Thoracic aorta (tissue), 2 donors: ENCODE results near the gene FKBP6. TPM values are rescaled to one million over a fixed set of nuclear protein-coding genes. Genes with fewer than 3 reads are reported as not detected.
"Not testable (repeated sequence)": the region's sequence is repeated elsewhere in the genome, so short reads cannot be mapped to it uniquely, and the experiment has no call there.

Experiments
- ATAC-seq: fragments of 150-250 bp; one replicate; pipeline ENCODE4 v1.8.0; 2017; ENCODE audit warnings: low read depth; ENCODE audit not compliant: insufficient number of reproducible peaks, low FRiP score
- DNase-seq: peaks from one replicate; pipeline ENCODE4 v3.0.0-alpha.2; 2020; ENCODE audit warnings: low spot score
- H3K27ac ChIP-seq, 2 donors: fragments of 200-600 bp; sonication (generic); 1 replicate in 1 of 2; 2 replicates in 1 of 2; pipeline ENCODE4 v1.5.1; 2016; ENCODE audit warnings: mild to moderate bottlenecking in 2 of 2, moderate library complexity in 2 of 2
- H3K27me3 ChIP-seq: fragments of 200-600 bp; sonication (generic); replicated peaks from 2 replicates; pipeline ENCODE4 v1.6.0; 2016; ENCODE audit warnings: mild to moderate bottlenecking; ENCODE audit not compliant: insufficient read depth
- H3K36me3 ChIP-seq: fragments of 200-600 bp; sonication (generic); one replicate; pipeline ENCODE4 v1.5.1; 2016
- H3K4me1 ChIP-seq, 2 donors: fragments of 200-600 bp; sonication (generic); 1 replicate in 1 of 2; 2 replicates in 1 of 2; pipeline versions ENCODE4 v1.5.1 to v1.6.0; 2016; ENCODE audit warnings: low read depth in 2 of 2, mild to moderate bottlenecking in 1 of 2; ENCODE audit not compliant: control insufficient read depth in 1 of 2
- H3K4me3 ChIP-seq: fragments of 200-600 bp; sonication (generic); 2 replicates; pipeline ENCODE4 v1.5.1; 2016; ENCODE audit warnings: mild to moderate bottlenecking
- H3K9me3 ChIP-seq: fragments of 200-600 bp; sonication (generic); 2 replicates; pipeline ENCODE4 v1.5.1; 2016
- total RNA-seq, 2 donors: library from RNA; depleted of rRNA; stranded (reverse); fragments of >200 nt; gene quantifications; one replicate each; pipeline versions ENCODE4 v1.1.0 to v1.2.3, GENCODE V29; 2016
- TF ChIP-seq, protein P1 (sequence below): fragments of 200-600 bp; sonication (generic); IDR thresholded peaks from one replicate; pipeline ENCODE4 v1.5.1; 2019; ENCODE audit warnings: antibody characterized with exemption

FKBP6 gene
- total RNA-seq, 2 donors from 2014 or later = not detected

DNA sequence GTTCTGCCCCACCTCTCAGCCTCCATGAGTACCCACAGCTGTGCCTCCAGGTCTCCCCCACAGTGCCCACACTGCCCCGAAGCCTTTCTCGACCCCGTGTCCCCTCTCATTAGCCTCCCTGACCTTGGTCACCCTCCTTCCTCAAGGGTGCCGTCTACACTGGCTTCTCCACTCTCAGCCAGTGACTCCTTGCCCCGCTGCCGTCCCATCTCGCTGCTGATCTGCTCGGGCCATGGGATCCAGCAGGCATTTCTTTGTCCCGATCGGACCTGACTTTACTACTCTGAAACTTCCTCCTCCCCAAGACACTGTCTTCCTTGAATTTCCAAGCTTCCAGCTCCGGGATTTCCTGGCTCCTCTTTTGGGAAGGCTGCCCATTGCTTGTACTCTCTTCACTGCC is 31.3 kb downstream of the FKBP6 start:
- TF ChIP-seq, protein P1, sequence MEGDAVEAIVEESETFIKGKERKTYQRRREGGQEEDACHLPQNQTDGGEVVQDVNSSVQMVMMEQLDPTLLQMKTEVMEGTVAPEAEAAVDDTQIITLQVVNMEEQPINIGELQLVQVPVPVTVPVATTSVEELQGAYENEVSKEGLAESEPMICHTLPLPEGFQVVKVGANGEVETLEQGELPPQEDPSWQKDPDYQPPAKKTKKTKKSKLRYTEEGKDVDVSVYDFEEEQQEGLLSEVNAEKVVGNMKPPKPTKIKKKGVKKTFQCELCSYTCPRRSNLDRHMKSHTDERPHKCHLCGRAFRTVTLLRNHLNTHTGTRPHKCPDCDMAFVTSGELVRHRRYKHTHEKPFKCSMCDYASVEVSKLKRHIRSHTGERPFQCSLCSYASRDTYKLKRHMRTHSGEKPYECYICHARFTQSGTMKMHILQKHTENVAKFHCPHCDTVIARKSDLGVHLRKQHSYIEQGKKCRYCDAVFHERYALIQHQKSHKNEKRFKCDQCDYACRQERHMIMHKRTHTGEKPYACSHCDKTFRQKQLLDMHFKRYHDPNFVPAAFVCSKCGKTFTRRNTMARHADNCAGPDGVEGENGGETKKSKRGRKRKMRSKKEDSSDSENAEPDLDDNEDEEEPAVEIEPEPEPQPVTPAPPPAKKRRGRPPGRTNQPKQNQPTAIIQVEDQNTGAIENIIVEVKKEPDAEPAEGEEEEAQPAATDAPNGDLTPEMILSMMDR = no peak
- Histone ChIP-seq H3K27me3 (no peaks in the 10 kb centered on the region), H3K4me3 (no peak overlapping the region), H3K9me3 (no peaks in the 10 kb centered on the region), H3K27ac (no peak overlapping the region), H3K36me3 (no peaks in the 10 kb centered on the region), H3K4me1 (peaks cover 9 to 13% of the 10 kb centered on the region in 2 donors)
- DNase-seq (no peak), ATAC-seq (no peak)

DNA sequence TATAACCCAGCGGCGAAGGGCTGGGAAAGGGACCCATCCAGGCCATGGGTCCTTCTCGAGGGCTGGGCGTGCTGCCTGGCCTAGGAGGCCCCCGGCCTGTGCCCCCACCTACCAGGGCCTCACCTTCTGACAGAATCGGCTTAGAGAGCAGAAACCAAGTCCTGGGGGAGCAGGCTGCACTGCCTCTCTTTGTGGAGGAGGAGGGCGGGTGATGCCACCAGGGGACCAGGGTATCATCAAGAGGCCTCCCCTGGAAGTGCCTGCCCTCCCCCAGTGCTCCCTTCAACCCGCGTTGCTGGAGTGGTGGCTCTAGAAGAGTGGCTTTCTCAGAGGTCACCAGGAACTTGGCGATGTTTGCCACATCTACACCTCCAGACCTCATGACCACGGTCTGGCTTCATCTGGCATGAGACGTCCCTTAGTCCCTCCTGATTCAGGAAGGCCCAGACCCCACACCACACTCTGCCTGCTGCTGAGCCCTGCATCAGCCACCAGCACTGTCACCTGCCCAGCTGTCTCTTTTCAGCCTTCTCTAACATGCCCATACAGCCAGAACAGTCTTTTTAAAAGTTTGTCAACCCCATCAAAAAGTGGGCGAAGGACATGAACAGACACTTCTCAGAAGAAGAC is 31.9 kb downstream of the FKBP6 start:
- no peak for DNase-seq
- no peak overlapping the region for H3K27ac ChIP-seq
- H3K36me3 ChIP-seq = no peaks in the 10 kb centered on the region
- no peak for ATAC-seq
- no peaks in the 10 kb centered on the region for H3K9me3 ChIP-seq
- H3K4me3 ChIP-seq = no peak overlapping the region
- peaks cover 9 to 13% of the 10 kb centered on the region in 2 donors for H3K4me1 ChIP-seq
- H3K27me3 ChIP-seq = no peaks in the 10 kb centered on the region
- TF ChIP-seq, protein P1 = no peak

DNA sequence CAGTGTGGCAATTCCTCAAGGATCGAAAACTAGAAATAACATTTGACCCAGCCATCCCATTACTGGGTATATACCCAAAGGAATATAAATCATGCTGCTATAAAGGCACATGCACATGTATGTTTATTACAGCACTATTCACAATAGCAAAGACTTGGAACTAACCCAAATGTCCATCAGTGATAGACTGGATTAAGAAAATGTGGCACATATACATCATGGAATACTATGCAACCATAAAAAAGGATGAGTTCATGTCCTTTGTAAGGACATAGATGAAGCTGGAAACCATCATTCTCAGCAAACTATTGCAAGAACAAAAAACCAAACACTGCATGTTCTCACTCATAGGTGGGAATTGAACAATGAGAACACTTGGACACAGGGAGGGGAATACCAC is 32.6 kb downstream of the FKBP6 start:
- H3K27ac ChIP-seq, ATAC-seq, DNase-seq, H3K9me3 ChIP-seq, H3K4me3 ChIP-seq, H3K27me3 ChIP-seq, H3K36me3 ChIP-seq: not testable (repeated sequence)
- peaks cover 9 to 13% of the 10 kb centered on the region in 2 donors for H3K4me1 ChIP-seq

DNA sequence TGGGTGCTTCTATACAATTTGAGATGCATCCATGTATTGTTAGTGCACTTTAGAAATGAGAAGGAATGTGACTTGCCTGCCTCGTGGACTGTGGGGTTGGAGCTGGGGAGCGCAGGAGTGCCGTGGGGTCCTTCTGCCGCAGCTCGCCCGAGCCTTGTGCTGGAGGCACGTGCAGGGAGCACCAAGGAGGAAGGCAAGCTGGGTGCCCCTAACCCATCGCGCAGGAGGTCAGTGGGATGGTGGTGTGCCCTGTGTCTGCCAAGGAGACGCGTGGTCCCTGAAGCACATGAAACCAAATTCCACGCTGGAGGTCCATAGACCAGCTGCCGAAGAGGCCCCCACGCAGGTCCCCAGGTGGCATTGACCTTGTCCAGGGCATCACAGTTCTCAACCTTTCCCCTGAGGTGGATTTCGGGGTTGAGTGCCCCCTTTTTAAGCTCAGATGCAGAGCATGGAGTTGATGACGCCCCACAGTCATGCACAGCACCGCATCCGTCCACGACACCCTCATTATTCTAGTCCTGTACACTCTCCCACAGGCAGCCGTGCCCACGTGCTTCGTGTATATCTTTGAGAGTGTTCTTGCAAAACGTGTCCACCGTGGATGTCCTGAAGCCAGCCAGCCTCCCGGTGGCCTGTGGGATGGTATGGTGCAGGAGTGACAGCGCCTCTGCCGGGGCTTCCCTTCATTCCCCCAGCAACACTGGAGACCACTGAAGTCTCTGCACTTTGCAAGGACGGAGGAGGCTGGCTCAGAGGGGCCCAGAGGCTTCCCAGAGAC is 35.5 kb downstream of the FKBP6 start:
- Histone ChIP-seq H3K4me3 (no peak overlapping the region), H3K9me3 (no peaks in the 10 kb centered on the region), H3K27ac (no peak overlapping the region), H3K4me1 (peaks cover 3% of the 10 kb centered on the region in 2 donors), H3K36me3 (no peaks in the 10 kb centered on the region), H3K27me3 (no peaks in the 10 kb centered on the region)
- TF ChIP-seq, protein P1 = no peak
- no peak for ATAC-seq
- DNase-seq = no peak

DNA sequence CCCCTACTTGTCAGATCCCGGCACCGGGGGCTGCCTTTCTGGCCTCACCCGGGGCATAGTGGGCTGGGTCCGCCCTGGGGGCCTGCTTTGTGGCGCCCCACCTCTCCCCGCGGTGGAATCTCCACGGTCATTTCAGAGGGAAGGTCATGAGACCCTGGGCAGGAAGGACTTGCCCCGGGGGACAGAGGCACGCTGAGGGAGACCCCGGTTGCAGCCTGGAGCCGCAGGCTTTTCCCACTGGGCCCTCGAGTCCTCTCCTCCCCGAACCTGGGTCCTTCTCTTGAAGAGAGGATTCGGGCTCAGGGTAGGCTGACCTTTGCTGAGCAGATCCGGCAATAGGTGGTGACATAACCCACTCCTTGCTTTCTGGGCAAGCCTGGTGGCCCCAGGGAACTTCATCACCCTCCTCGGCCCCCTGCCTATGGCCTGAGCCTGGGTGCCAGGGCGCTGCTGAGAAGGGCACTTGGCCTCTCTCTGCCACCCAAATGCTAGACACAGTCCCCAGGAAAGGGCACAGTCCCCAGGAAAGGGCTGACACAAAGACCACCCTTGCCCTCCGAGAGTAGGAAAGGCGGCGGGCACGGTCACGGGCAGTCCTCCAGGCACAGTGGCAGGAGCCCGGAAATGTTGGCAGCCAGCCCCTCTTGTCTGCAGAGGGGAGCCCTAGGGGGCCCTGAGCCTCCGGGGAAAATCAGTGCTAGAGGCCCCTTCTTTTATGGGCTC is 36.2 kb downstream of the FKBP6 start:
- H3K4me1 ChIP-seq = no peaks in the 10 kb centered on the region
- ATAC-seq (no peak), DNase-seq (no peak)
- H3K4me3 ChIP-seq = no peak overlapping the region
- TF ChIP-seq, protein P1 = no peak
- H3K27me3 ChIP-seq = no peaks in the 10 kb centered on the region
- H3K9me3 ChIP-seq = no peaks in the 10 kb centered on the region
- no peaks in the 10 kb centered on the region for H3K36me3 ChIP-seq
- no peak overlapping the region for H3K27ac ChIP-seq
